GM21515 (cell line): ENCODE data around the gene DOCK1.
"Not testable (repeated sequence)": the region's sequence is repeated elsewhere in the genome, so short reads cannot be mapped to it uniquely, and the experiment has no call there.

Source experiments
- ATAC-seq: cut with Tn5 transposase; IDR thresholded peaks from one replicate; pipeline ENCODE4 v1.9.1; 2021; ENCODE audit not compliant: unreplicated experiment

The DOCK1 gene

DNA sequence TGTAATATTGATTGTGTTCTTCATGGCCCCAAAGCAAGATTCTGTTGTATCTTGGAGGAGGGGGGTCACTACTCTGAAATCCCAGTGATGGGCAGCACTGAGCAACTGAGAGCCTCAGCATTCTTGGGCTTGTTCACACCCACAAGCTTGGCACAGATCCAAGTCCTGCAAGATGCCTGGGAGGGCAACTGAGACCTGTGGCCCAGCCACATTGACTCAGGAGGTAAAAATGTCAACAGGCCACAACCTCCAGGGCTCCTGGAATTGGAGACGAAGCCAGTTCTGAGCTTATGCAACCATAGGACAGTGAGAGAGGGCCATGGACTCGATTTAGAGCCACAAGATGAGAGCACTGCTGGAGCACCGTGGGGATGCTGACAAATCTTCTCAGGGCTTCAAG lies 3.1 kb upstream of the DOCK1 start:
- ATAC-seq: no peak

DNA sequence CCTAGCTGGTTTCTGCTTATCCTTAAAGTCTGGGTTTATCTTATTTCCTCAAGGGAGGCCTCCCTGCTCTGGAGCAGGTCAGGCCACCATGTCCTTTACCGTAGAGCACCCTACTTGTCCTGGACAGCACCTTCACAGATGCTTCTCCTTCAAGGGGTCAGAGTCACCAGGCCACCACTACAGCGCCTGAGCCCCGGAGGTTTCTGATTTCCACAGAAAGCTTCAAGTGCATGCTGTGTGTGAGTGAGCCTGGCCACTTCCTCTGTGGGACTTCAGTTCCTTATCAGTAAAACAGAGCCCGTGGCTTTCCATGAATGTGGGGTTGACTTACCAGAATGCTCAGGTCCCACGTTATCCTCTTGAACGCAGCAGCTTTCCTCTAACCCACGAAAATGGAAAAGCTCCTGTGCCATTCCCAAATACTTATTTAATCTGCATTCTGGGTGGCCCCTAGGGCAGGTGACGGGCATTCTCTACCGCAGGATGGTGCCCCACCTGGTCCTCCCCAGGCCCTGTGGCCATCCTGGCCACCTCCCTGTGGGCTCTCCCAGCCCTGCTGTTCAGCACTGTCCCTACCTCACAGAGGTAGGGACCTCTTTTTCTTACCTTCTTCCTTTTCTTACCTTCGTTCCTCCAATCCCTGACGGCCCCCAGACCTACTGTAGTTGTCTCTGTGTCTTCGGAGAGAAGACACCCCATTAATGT lies 1.4 kb upstream of the DOCK1 start:
- ATAC-seq: no peak

DNA sequence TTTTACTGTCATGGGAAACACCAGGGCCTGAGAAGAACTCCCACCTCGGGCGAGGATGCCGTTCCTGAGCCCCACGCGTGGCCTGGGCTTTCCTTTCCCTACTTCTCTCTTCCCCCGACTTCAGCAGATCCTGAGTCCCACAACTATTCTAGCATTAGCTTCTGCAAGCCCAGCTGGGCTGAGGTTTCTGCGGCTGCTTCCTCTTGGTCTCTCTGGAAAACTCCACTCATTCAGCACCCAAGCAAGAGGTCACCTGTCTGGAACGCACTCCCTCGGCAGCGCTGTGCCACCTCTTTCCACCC lies 761 bp upstream of the DOCK1 start:
- no peak for ATAC-seq

DNA sequence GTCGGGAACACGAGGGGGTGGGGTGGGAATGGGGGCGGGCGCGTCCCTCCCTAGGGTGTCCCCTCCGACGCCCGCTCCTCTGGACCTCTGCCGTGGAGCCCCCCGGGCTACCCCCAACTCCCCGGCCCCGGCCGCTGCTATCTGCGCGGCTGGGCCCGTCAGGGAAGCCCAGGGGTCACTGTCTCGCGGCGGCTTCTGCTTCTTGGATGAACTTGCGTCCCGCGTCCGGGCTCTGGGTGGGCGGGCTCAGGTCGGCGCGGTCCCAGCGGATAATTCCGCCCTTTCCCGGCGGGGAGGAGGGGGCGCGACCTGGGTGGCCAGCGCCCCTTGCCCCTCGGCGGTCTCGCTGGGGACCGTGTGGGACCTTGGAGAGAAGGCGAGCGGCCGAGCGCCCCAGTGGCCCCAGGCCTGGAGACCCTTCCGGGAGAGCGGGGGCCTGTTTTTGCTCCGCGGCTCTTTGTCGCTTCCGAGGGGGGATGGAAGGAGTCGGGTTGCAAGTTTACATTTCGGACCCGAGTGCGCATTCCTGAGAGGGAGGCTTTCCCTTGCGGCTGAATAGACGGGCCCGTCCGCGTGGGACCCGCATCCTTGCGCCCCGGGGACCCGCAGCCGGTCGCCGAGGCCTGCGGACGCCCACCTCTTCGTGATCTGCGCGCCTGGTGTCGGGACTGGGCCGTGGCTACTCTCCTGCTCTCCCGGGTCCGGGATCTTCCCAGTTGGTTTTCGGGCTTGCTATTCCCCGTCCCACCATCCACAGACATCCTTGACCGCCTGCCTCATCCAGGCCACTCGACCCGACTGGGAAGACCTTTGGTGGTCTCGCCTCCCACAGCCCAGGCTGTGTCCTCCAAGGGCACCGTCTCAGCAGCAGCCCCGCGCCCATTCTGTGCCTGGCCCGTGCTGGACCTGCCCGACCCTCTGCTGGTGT lies 812 bp downstream of the DOCK1 start:
- no peak for ATAC-seq

DNA sequence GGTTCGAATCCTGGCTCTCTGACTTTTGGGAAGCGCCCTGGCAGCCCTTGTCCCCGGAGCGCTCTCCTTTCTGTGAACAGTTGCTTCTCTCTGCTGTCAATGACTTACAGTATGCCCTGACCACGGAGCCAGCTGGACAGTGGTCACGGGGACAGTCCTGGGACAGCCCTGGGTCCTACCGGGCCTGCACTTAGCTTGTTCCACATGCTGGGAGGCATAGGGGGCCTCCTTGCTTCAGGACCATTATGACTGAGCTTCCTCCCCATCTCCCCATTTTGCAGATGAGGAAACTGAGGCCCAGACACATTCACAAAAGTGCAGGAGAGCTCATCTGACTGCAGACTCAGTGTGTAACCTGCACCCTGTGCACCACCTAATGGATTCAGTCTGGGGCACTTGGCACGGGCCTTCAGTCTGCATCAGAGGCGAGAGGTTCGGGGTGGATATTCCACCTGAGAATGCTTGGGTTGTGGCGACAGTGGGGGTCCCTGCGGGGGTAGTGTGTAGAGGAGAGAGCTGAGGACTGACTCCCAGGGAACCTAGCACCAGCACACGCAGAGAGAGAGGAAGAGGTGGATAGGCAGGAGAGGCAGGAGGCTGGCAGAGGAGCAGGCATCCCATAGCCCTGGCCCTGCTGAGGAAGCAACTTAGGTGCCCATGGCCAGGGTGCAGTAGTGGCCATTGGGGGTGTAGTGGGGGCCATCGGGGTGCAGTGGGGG lies 1.6 kb downstream of the DOCK1 start:
- ATAC-seq: no peak

DNA sequence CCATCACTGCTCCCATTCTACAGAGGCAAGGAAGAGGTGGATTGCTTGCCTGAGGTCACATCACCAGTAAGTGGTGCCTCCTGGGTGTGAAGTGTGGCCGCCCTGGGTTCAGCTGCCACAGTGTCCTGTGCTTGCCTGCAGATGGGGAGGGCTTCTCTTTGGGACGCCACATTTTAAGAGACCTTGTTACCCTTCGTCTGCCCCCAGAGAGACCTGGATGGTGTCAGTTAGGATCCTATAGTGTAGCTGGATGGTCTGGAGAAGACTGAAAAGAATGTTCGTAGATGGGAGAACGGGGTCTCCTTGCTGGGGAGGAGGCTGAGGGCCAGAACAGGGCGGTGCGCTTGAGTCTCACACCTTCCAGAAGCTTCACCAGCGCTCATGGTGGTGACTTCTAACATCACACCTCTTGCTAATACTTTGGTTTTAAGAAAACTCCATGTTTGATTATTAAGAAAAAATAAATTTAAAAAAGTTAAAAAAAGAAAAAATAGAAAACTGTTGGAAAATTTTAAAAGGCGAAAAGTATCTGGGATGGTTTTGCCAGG lies 2.3 kb downstream of the DOCK1 start:
- ATAC-seq: no peak

DNA sequence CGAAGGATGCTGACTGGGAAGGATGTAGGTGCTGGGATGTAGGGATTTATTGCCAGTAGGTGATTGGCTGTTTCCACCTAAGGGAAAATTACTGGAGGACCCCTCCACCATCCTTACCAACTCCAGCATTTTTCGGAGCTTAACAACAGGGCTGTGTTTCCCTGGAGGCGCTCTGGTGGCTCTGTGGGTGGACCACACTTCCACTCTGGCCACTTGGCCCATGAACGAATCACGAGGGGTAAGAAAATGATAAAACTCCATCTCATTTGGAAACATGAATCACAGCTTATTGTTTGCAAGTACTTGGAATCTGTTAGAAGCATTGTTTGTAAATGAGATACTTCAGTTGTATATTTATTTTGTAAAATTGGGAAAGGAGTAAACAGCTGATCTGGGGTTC lies 3.0 kb downstream of the DOCK1 start:
- ATAC-seq: no peak

DNA sequence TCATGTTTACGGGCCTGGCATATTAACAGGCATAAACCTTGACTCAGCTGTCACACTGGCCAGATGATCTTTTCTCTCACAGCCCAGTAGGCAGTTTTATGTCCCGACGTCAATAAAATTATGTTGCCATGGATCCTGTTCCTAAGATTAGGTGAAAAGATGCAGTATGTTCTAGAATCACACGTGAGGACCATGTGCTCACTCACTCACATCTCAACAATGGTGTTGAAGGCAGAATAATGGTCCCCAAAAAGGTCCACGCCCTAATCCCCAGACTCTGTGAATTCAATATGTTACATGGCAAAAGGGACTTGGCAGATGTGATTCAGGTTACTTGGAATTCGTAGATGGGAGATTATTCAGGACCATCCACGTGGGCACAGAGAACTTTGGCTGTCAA lies 3.5 kb downstream of the DOCK1 start:
- no peak for ATAC-seq

DNA sequence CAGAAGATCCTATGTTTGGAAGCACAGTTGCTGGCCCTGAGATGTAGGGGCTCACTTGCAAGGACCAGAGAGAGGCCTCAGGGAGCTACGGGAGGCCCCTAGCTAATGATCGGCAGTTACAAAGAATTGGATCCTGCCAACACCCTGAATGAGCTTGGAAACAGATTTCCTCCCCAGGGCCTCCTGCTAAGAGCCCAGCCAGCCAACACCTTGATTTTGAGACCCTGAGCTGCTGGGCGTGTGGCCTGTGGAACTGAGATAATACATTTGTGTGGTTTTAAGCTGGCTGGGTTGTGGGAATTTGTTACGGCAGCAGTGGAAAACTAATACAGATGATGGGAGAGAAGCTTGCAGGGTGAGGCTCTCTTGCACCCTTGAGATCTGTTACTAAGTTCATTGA lies 3.9 kb downstream of the DOCK1 start:
- ATAC-seq: no peak

DNA sequence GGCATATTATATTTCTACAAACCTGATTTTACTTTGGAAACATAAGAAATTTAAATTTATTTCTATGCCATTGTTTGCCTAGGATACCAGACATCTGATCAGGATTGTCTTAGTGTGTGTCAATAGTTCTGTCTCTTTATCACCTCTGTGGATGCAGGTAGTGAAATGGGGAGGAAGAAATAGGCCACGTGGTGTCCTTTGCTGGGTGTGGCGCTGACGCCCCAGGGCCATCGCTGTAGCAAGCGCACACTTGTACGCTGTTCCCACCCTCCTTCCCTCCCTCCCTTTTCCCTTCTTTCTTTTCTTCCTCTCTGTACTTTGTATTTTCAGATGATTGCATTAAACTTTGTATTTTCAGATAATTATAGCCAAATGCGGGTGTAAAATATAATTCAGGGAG lies 5.0 kb downstream of the DOCK1 start:
- no peak for ATAC-seq

DNA sequence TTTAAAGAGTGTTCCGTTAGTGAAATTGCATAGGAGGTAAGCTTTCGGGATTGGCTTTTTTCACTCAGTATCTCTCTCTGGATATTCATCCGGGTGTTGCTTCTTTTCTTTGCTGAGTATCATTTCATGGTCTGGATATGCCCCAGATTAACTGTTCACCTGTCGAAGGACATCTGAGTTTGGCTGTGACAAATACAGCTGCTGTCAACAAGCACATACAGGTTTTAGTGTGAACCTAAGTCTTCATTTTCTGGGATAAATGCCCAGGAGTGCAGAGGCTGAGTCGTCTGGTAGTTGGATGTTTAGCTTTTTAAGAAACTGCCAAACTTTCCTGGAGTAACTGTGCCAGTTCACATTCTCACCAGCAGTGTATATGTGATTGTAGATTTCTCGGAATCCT lies 5.6 kb downstream of the DOCK1 start:
- ATAC-seq: no peak

DNA sequence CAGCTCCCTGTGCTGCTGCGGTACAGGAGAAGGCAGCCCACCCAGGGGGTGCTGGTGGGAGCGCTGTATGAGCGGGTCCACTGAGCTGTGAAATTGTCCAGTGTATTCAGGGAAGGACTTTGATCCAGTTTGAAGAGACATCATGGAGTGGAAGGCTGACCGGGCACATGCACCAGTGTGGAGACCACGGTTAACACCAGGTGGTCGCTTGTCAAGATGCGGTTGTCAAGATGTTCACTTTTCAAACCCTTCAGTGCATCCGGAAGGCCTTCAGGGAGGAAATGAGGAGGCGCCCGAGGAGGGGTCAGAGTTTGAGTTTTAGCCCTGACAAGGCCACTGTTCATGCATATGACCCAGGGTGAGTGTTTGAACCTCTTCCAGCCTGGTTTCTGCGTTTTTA lies 6.1 kb downstream of the DOCK1 start:
- ATAC-seq: no peak

DNA sequence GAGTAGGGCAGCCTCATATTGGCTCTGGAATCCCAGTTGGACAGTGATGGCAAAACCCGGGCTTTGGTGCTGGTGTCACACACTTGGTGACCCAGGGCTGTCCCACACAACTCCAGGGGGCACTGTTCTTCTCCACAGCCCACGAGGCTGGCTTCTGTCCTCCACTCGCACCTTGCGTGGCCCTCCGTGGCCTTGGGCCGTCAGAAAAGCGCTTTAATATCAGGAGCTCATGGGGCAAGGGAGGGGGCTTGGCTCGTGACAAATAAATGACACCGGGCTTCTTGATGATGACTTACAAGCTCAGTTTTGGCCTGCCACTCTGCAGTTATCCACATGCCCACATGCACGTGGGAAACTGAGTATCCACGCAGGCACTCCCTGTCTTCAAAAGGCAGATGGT lies 8.1 kb downstream of the DOCK1 start:
- no peak for ATAC-seq

DNA sequence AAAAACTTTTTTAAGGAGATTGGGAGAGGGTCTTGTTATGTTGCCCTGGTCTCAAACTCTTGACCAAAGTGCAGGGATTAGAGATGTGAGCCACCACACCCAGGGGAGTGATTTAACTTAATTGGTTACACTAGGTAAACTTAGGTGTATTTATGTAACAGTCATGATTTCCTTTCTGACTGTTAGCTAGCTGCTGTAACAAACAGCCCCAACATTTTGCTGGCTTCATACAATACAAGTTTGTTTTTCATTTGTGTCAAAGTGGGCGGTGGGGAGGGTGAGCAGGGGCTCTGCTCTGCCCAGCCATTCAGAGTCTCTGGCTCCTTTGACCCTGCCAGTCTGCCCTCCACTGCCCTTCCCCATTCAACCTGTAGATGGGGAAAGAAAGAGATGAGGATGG lies 9.3 kb downstream of the DOCK1 start:
- no peak for ATAC-seq

DNA sequence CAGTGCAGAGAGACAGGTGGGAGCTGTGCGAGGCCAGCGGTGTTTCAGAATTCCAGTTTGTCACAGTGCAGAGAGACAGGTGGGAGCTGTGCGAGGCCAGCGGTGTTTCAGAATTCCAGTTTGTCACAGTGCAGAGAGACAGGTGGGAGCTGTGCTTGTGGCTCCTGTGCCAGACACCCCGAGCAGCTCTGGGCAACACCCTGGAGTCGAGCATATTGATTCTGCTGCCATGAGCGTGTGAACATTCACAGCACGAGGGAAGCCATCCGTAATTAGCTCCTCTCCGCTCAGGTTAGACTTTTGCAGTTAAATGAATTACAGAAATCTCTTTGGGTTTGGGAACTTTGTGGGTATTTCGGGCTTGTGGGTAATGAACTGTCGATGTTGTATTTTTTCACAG lies 11.7 kb downstream of the DOCK1 start:
- ATAC-seq: not testable (repeated sequence)

DNA sequence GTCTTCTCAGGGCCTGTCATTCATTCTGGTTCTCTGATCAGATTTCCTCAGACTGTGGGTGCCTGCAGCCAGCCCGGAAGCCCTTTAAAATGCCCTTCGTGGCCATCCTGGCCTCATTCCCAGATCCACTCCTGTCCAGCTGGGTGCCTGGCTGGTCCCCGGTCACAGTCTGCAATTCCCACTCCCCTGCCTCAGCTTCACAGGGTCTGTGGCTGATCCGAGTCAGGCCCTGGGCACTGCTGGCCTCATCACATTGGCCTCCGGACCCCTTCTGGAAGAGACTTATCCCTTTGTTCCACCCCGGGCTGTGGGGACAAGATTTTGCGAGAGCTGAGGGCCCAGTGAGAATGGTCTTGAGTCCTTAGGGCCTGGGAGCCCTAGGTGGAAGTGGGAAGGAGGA lies 12.1 kb downstream of the DOCK1 start:
- ATAC-seq: no peak

DNA sequence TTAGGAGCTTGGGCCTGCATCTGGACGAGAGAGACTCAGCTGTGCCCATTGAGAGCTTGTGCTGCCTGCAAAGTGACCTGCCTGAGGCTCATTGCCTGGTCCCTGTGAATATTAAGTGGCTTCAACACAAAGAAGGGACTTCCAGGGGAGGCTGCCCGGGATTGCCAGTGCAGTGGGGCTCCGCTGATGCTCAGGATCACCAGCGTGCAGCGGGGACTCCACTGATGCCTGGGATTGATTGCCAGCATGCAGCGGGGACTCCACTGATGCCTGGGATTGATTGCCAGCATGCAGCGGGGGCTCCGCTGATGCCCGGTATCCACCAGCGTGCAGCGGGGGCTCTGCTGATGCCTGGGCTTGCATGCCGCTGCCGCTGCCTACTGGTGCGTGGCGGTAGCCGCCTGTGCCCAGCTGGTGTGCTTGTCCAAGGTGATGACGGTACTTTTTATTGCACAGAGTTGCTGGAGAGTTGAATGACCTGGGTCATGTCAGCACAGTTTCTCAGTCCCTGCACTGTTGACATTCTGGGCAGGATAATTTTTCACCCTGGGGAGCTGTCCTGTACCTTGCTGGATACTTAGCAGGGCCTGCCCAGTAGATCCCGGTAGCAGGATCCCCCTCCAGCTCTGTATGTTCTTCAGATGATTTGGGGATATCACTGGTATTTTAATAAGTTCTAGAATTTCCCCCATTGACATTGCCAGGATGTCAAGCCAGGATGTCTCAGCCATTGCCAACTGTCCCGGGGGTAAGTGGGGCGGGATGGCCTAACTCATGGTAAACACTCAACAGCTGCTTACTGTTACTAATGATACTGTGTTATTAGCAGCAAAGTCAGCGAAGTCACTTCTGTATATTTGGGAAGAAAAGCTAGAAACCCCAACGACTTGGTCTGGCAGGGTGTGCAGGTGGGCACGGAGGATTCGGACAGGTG lies 13.0 kb downstream of the DOCK1 start:
- no peak for ATAC-seq

DNA sequence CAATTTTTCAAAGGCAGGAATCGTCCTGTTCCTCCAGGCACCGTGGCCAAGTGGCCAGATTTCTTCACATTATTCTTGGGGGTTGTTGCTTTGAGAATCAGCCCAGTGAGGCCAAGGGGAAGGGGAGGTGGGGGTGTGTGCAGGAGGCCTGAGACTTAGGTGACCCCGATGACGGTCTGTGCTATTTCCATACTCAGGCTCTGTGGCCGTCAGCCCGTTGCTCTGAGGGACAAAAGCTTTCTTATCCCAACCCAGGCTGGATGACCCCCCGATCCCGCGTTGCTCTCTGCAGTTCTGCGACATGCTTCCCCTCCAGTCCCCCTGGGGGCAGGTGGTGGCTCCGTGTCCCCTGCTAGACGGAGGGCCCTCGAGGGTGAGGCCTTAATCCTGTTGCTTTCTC lies 14.2 kb downstream of the DOCK1 start:
- no peak for ATAC-seq

DNA sequence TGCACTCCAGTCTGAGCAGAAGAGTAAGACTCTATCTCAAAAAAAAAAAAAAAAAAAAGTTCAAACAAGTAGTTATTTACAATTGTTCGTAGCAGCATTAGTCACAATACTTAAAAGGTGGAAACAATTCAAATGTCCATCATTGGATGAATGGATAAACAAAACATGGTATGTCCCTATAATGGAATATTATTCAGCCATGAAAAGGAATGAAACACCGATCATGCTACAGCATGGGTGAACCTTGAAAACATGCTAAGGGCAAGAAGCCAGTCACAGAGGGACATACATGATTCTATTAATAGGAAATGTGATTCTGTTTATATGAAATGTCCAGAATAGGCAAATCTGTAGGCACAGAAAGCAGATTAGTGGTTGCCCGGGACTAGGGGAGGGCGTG lies 15.9 kb downstream of the DOCK1 start:
- no peak for ATAC-seq

DNA sequence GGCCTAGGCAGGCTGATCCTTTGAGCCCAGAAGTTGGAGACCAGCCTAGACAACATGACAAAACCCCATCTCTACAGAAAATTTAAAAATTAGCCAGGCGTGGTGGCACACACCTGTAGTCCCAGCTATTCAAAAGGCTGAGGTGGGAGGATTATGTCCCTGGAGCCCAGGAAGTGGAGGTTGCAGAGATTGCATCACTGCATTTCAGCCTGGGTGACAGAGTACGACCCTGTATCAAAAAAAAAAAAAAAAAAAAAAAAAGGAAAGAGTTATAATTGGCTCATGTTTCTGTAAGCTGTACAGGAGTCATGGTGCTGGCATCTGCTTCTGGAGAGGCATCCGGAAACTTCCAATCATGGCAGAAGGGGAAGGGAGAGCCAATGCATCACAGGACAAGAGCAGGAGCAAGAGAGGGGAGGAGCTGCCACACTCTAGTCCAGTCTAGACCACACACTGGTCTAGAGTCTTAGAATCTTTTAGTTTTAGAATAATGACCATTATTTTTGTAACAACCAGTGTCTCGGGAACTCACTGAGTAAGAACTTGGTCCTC lies 16.8 kb downstream of the DOCK1 start:
- no peak for ATAC-seq
